ENCODE results near the gene PSMB5.

Gene PSMB5

GRCh38 chr14:23054000-23054811, 19.5 kb upstream of the PSMB5 start:
- Histone ChIP-seq H3K4me3 (ENCODE audit: low read depth in 1 of 2, low read length in 2 of 2) (no peak overlapping the region), H3K79me2 (ENCODE audit: insufficient read depth, low read length) (no peaks in the 10 kb centered on the region), H3K9me3 (ENCODE audit: insufficient read depth, low read length, severe bottlenecking) (no peaks in the 10 kb centered on the region), H3K4me2 (ENCODE audit: insufficient read depth, low read length) (no peak overlapping the region), H3K36me3 (ENCODE audit: insufficient read depth, low read length) (peaks cover 7% of the 10 kb centered on the region), H3K9ac (ENCODE audit: low read depth, low read length) (no peak overlapping the region), H3K4me1 (ENCODE audit: insufficient read depth, low read length) (peaks cover 19% of the 10 kb centered on the region), H2AFZ (ENCODE audit: low read depth, low read length) (no peak overlapping the region), H3K27ac (ENCODE audit: low read length) (no peak overlapping the region), H3K27me3 (ENCODE audit: insufficient read depth, low read length, poor library complexity) (peaks cover 6% of the 10 kb centered on the region), H4K20me1 (ENCODE audit: insufficient read depth, low read length) (peaks cover 8% of the 10 kb centered on the region; the same call in 1 of the 2 replicates)
- DNase-seq: peak; percentile 42
- TF ChIP-seq CTCF (IDR thresholded peaks at IDR 0.05; ENCODE audit: borderline replicate concordance, extremely low read depth, low read length, poor library complexity, severe bottlenecking) (peak; percentile 63), EZH2 (IDR thresholded peaks at IDR 0.05; ENCODE audit: borderline replicate concordance, low read depth, low read length, severe bottlenecking) (no peak)
- ATAC-seq (ENCODE audit: insufficient read depth, low read depth): no peak

- no peak overlapping the region for H3K4me3 ChIP-seq (ENCODE audit: low read depth in 1 of 2, low read length in 2 of 2)
- no peak overlapping the region for H3K9ac ChIP-seq (ENCODE audit: low read depth, low read length)
- H4K20me1 ChIP-seq (ENCODE audit: insufficient read depth, low read length): peaks cover 8% of the 10 kb centered on the region; the same call in 1 of the 2 replicates
- peaks cover 6% of the 10 kb centered on the region for H3K27me3 ChIP-seq (ENCODE audit: insufficient read depth, low read length, poor library complexity)
- H3K36me3 ChIP-seq (ENCODE audit: insufficient read depth, low read length): no peaks in the 10 kb centered on the region
- H3K79me2 ChIP-seq (ENCODE audit: insufficient read depth, low read length): no peaks in the 10 kb centered on the region
- H2AFZ ChIP-seq (ENCODE audit: low read depth, low read length): no peak overlapping the region
- H3K4me1 ChIP-seq (ENCODE audit: insufficient read depth, low read length): peaks cover 19% of the 10 kb centered on the region
- no peaks in the 10 kb centered on the region for H3K9me3 ChIP-seq (ENCODE audit: insufficient read depth, low read length, severe bottlenecking)
- no peak for TF ChIP-seq CTCF (IDR thresholded peaks at IDR 0.05; ENCODE audit: borderline replicate concordance, extremely low read depth, low read length, poor library complexity, severe bottlenecking)
- no peak for TF ChIP-seq EZH2 (IDR thresholded peaks at IDR 0.05; ENCODE audit: borderline replicate concordance, low read depth, low read length, severe bottlenecking)
- no peak for DNase-seq
- no peak for ATAC-seq (ENCODE audit: insufficient read depth, low read depth)
- H3K27ac ChIP-seq (ENCODE audit: low read length): no peak overlapping the region
- H3K4me2 ChIP-seq (ENCODE audit: insufficient read depth, low read length): no peak overlapping the region
Measured at GRCh38 chr14:23053426-23053825, 18.7 kb upstream of the PSMB5 start.

- no peak overlapping the region for H2AFZ ChIP-seq (ENCODE audit: low read depth, low read length)
- TF ChIP-seq EZH2 (IDR thresholded peaks at IDR 0.05; ENCODE audit: borderline replicate concordance, low read depth, low read length, severe bottlenecking) (no peak), CTCF (IDR thresholded peaks at IDR 0.05; ENCODE audit: borderline replicate concordance, extremely low read depth, low read length, poor library complexity, severe bottlenecking) (no peak)
- ATAC-seq (ENCODE audit: insufficient read depth, low read depth) (no peak), DNase-seq (no peak)
- H3K4me2 ChIP-seq (ENCODE audit: insufficient read depth, low read length): no peak overlapping the region
- H3K4me3 ChIP-seq (ENCODE audit: low read depth in 1 of 2, low read length in 2 of 2): no peak overlapping the region
- H4K20me1 ChIP-seq (ENCODE audit: insufficient read depth, low read length): peaks cover 6% of the 10 kb centered on the region; the same call in 1 of the 2 replicates
- peaks cover 13% of the 10 kb centered on the region for H3K4me1 ChIP-seq (ENCODE audit: insufficient read depth, low read length)
- no peak overlapping the region for H3K27ac ChIP-seq (ENCODE audit: low read length)
- peaks cover 6% of the 10 kb centered on the region for H3K27me3 ChIP-seq (ENCODE audit: insufficient read depth, low read length, poor library complexity)
- H3K79me2 ChIP-seq (ENCODE audit: insufficient read depth, low read length): no peaks in the 10 kb centered on the region
- H3K9me3 ChIP-seq (ENCODE audit: insufficient read depth, low read length, severe bottlenecking): no peaks in the 10 kb centered on the region
- H3K36me3 ChIP-seq (ENCODE audit: insufficient read depth, low read length): no peaks in the 10 kb centered on the region
- no peak overlapping the region for H3K9ac ChIP-seq (ENCODE audit: low read depth, low read length)
Measured at GRCh38 chr14:23052671-23053070, 18.0 kb upstream of the PSMB5 start.

All from DND-41 (cell line).